K562 (cell line): ENCODE measurements around the gene PEDS1. TPM values are rescaled to one million over a fixed set of nuclear protein-coding genes. Genes with fewer than 3 reads are reported as not detected.

Experiments
- ATAC-seq: fragments of 200-7000 bp; cut with Tn5 transposase; 3 replicates; pipeline ENCODE4 v1.9.1; 2020; ENCODE audit warnings: moderate library complexity
- BruUV-seq: library from RNA; stranded (reverse); fragments of 400-500 nt; replicated peaks from 2 replicates; lab custom pipeline; 2021; lab: Mats Ljungman, UMichigan
- CTCF ChIA-PET: fragments of 300-600 bp; formaldehyde crosslinking; extraction: SDS; loops from one replicate; lab custom pipeline; 2021; ENCODE audit warnings: low intra/inter-chr PET ratio; lab: Yijun Ruan, JAX
- POLR2A ChIA-PET: fragments of 300-600, 350-650 bp; sonication (Branson Sonifier 250); formaldehyde crosslinking; extraction: SDS; loops from one replicate; lab custom pipeline; 2021; ENCODE audit warnings: antibody characterized with exemption, inconsistent platforms; lab: Yijun Ruan, JAX
- DNase-seq, 4 experiments: peaks; one replicate each; pipeline versions ENCODE4 v3.0.0 to v3.0.0-alpha.2; 2011 to 2018; ENCODE audit warnings: low spot score in 3 of 4, mixed read lengths in 3 of 4; ENCODE audit errors: extremely low read depth in 1 of 4
- FAIRE-seq: peaks from 2 replicates; lab custom pipeline; 2011; peaks lifted over from hg19 to GRCh38; lab: Jason Lieb, UNC
- H2AFZ ChIP-seq: 2 replicates; pipeline ENCODE4 v1.6.0; 2011; ENCODE audit warnings: low read depth, low read length, control low read depth, inconsistent platforms
- H3K27ac ChIP-seq: fragments of 200-600 bp; 3 replicates; pipeline ENCODE4 v1.8.0; 2011; ENCODE audit warnings: low read depth, mild to moderate bottlenecking, control low read depth, inconsistent platforms, low read length, moderate library complexity, mixed read lengths; ENCODE audit errors: extremely low read depth
- H3K27me3 ChIP-seq, 2 experiments: fragments of 300-600 bp in 1 of 2; 2 replicates in 1 of 2; 3 replicates in 1 of 2; pipeline versions ENCODE4 v1.6.0 to v1.8.0; 2011; ENCODE audit warnings: inconsistent platforms in 2 of 2, low read length in 2 of 2, mild to moderate bottlenecking in 1 of 2, mixed read lengths in 1 of 2, moderate library complexity in 1 of 2; ENCODE audit not compliant: control insufficient read depth in 2 of 2, insufficient read depth in 2 of 2
- H3K36me3 ChIP-seq: fragments of 300-600 bp; 3 replicates; pipeline ENCODE4 v1.8.0; 2011; ENCODE audit warnings: mild to moderate bottlenecking, low read length, inconsistent platforms; ENCODE audit not compliant: control insufficient read depth, insufficient read depth
- H3K4me1 ChIP-seq, 2 experiments: fragments of 200-600 bp in 1 of 2; replicated peaks in 1 of 2; 2 replicates in 1 of 2; 3 replicates in 1 of 2; pipeline versions ENCODE4 v1.5.1 to v1.8.0; 2011; ENCODE audit warnings: inconsistent platforms in 2 of 2, low read length in 2 of 2, mild to moderate bottlenecking in 1 of 2, mixed read lengths in 1 of 2, moderate library complexity in 1 of 2; ENCODE audit not compliant: control insufficient read depth in 2 of 2, insufficient read depth in 2 of 2
- H3K4me2 ChIP-seq: 2 replicates; pipeline ENCODE4 v1.6.1; 2011; ENCODE audit warnings: low read length, control low read depth, inconsistent platforms, mixed read lengths; ENCODE audit not compliant: insufficient read depth
- H3K4me3 ChIP-seq: fragments of 200-600 bp; sonication (generic), shearing (Covaris generic); 2 replicates; pipeline ENCODE4 v1.5.1; 2016; ENCODE audit warnings: control low read depth, inconsistent platforms
- H3K79me2 ChIP-seq: fragments of 200-600 bp; 3 replicates; pipeline ENCODE4 v1.8.0; 2011; ENCODE audit warnings: low read length, inconsistent platforms; ENCODE audit not compliant: control insufficient read depth, insufficient read depth
- H3K9ac ChIP-seq, 2 experiments: 2 replicates each; pipeline versions ENCODE4 v1.6.0 to v1.6.1; 2011; ENCODE audit warnings: low read depth in 2 of 2, low read length in 2 of 2, control low read depth in 1 of 2, inconsistent platforms in 1 of 2, mild to moderate bottlenecking in 1 of 2, mixed read lengths in 1 of 2; ENCODE audit not compliant: insufficient read depth in 1 of 2
- H3K9me1 ChIP-seq: one replicate; pipeline ENCODE4 v1.6.0; 2011; ENCODE audit warnings: inconsistent platforms, mild to moderate bottlenecking, low read length, moderate library complexity; ENCODE audit not compliant: control insufficient read depth, insufficient read depth
- H3K9me3 ChIP-seq: replicated peaks from 2 replicates; pipeline ENCODE4 v1.5.1; 2011; ENCODE audit warnings: low read depth, low read length, inconsistent platforms; ENCODE audit not compliant: control insufficient read depth, insufficient read depth
- H4K20me1 ChIP-seq: replicated peaks from 2 replicates; pipeline ENCODE4 v1.6.1; 2011; ENCODE audit warnings: low read length, inconsistent platforms, mixed read lengths; ENCODE audit not compliant: control insufficient read depth, insufficient read depth
- HCFC1 ChIP-seq: IDR thresholded peaks from 2 replicates; pipeline ENCODE4 v1.6.1; 2012; ENCODE audit warnings: low read depth, low read length, improper control_type of control experiment
- HDGF ChIP-seq: fragments of 450-650 bp; IDR thresholded peaks from 2 replicates; pipeline ENCODE4 v1.6.1; 2016
- HES1 ChIP-seq: fragments of 450-650 bp; IDR thresholded peaks from 2 replicates; pipeline ENCODE4 v1.6.1; 2016; ENCODE audit warnings: low read depth, mild to moderate bottlenecking, moderate library complexity
- HNRNPLL ChIP-seq: fragments of 200-400 bp; formaldehyde crosslinking; IDR thresholded peaks from 2 replicates; pipeline ENCODE4 v1.6.1; 2017; ENCODE audit warnings: low read length, low read depth, mild to moderate bottlenecking; ENCODE audit not compliant: poor library complexity, severe bottlenecking
- JUN ChIP-seq, 2 experiments: sonication (generic) in 1 of 2; formaldehyde crosslinking in 1 of 2; IDR thresholded peaks; 2 replicates each; pipeline versions ENCODE4 v1.6.1 to v1.8.0; 2012 to 2022; ENCODE audit warnings: borderline replicate concordance in 2 of 2, mild to moderate bottlenecking in 2 of 2, improper control_type of control experiment in 1 of 2, low read depth in 1 of 2, low read length in 1 of 2, missing genetic modification reagents in 1 of 2
- KDM5B ChIP-seq: fragments of 200-600 bp; sonication (generic); IDR thresholded peaks from 2 replicates; pipeline ENCODE4 v1.6.1; 2012; ENCODE audit warnings: low read depth, mild to moderate bottlenecking, moderate library complexity, low read length, control low read depth, inconsistent platforms; ENCODE audit not compliant: insufficient replicate concordance
- LARP7 ChIP-seq: fragments of 450-650 bp; IDR thresholded peaks from 2 replicates; pipeline ENCODE4 v1.6.1; 2016
- RBFOX2 ChIP-seq: fragments of 200-400 bp; formaldehyde crosslinking; IDR thresholded peaks from 2 replicates; pipeline ENCODE4 v1.6.1; 2017; ENCODE audit warnings: low read depth, mild to moderate bottlenecking, low read length, moderate library complexity
- RBM25 ChIP-seq: fragments of 200-400 bp; formaldehyde crosslinking; IDR thresholded peaks from 2 replicates; pipeline ENCODE4 v1.6.1; 2018; ENCODE audit warnings: low read length, low read depth, moderate library complexity; ENCODE audit not compliant: severe bottlenecking
- RCOR1 ChIP-seq, 2 experiments: IDR thresholded peaks; 2 replicates each; pipeline ENCODE4 v1.6.1; 2012; ENCODE audit warnings: low read depth in 2 of 2, low read length in 2 of 2, borderline replicate concordance in 1 of 2, improper control_type of control experiment in 1 of 2
- RFX1 ChIP-seq: fragments of 450-650 bp; IDR thresholded peaks from 2 replicates; pipeline ENCODE4 v1.6.1; 2016; ENCODE audit warnings: mild to moderate bottlenecking, moderate library complexity
- SETDB1 ChIP-seq: IDR thresholded peaks from one replicate; pipeline ENCODE4 v1.6.1; 2012; ENCODE audit warnings: low read length, control low read depth, inconsistent platforms
- SRSF7 ChIP-seq: fragments of 200-400 bp; formaldehyde crosslinking; optimal IDR thresholded peaks from 2 replicates; pipeline ENCODE3; 2017; ENCODE audit warnings: mild to moderate bottlenecking, low read depth, low read length
- SUPT5H ChIP-seq: fragments of 450-650 bp; IDR thresholded peaks from 2 replicates; pipeline ENCODE4 v1.6.1; 2016
- ZNF224 ChIP-seq: sonication (generic); formaldehyde crosslinking; IDR thresholded peaks from 2 replicates; pipeline ENCODE4 v1.8.0; 2022; ENCODE audit warnings: mild to moderate bottlenecking, missing genetic modification reagents
- WGBS: fragments of 100-300 bp; shearing (Covaris generic); methylation state at CpG from one replicate; pipeline ENCODE4 v1.1.6; 2016; ENCODE audit warnings: low coverage, mixed read lengths; ENCODE audit not compliant: insufficient coverage; ENCODE audit errors: missing lambda C conversion rate; 5-methylcytosine and 5-hydroxymethylcytosine counted together
- in situ Hi-C: fragments of 300-500 bp; cut with MboI; formaldehyde crosslinking; loops from 4 replicates; pipeline ENCODE4 v1.15.0; 2018; ENCODE audit warnings: inconsistent platforms, mixed read lengths
- intact Hi-C: fragments of 100-400 bp; cut with micrococcal nuclease; formaldehyde crosslinking; loops from 2 replicates; pipeline ENCODE4 v1.14.2; 2022
- polyA plus RNA-seq, 8 experiments: library from polyadenylated mRNA; depleted of rRNA in 4 of 8; stranded (reverse) in 5 of 8; unstranded in 3 of 8; fragments of >200 nt; fragmentation: Nextera tagmentation in 2 of 8; fragmentation: Illumina TruSeq in 1 of 8; extraction: Ambion mirVana in 2 of 8; extraction: Trizol in 1 of 8; gene quantifications; 2 replicates each; pipeline versions ENCODE4 v1.2.1 to v1.2.3, GENCODE V29; 2011 to 2014; ENCODE audit warnings: inconsistent platforms in 1 of 8, missing spikeins in 1 of 8
- total RNA-seq, 7 experiments: library from RNA; depleted of rRNA in 6 of 7; stranded (reverse); fragments of >200 nt in 6 of 7; fragmentation: Illumina TruSeq in 2 of 7; extraction: Trizol in 2 of 7; gene quantifications; 2 replicates each; pipeline versions ENCODE4 v1.2.1 to v1.2.3, GENCODE V29; 2011 to 2021; ENCODE audit warnings: low replicate concordance in 1 of 7

PEDS1 gene
- total and polyA plus RNA-seq, 9 of the 15 experiments (the other 6 are each of a cell fraction or from before 2014, with no cell fraction given) = 2.9 to 38.5 (median 24.2) TPM

GRCh38 chr20:50110141-50111047 lies 43.1 kb downstream of the PEDS1 start (continued):
- TF ChIP-seq SUPT5H = 0 out of 2 replicates have a peak, but pooled peaks have one; percentile 27
- no peak for TF ChIP-seq KDM5B
- peak; percentile 48; the same call in 1 of the 2 replicates for TF ChIP-seq RFX1
- TF ChIP-seq HDGF = 0 out of 2 replicates have a peak, but pooled peaks have one; percentile 56
- peak in 1 of 2 experiments; percentile 8; a peak in 1 of 4 replicates for TF ChIP-seq RCOR1 (IDR thresholded peaks at IDR 0.05; ENCODE audit: borderline replicate concordance in 1 of 2, low read depth in 2 of 2, low read length in 2 of 2)
- TF ChIP-seq LARP7 = no peak
- peak; percentile 80 for TF ChIP-seq RBM25
- TF ChIP-seq HES1 = no peak

- H3K27ac ChIP-seq = no peak overlapping the region
- peaks cover 98% of the 10 kb centered on the region for H3K79me2 ChIP-seq
- CTCF ChIA-PET = no interaction called here
- H3K4me3 ChIP-seq = no peak overlapping the region
- no peak for ATAC-seq
- no TSS peak for BruUV-seq
- no peaks in the 10 kb centered on the region for H3K27me3 ChIP-seq
- H2AFZ ChIP-seq = no peak overlapping the region
- H3K4me1 ChIP-seq = peaks cover 22 to 53% of the 10 kb centered on the region in 2 experiments
- peaks cover 18% of the 10 kb centered on the region for H3K9me1 ChIP-seq
- FAIRE-seq = no peak
- H3K9me3 ChIP-seq = no peaks in the 10 kb centered on the region
- WGBS = 66% methylated on average over 4 of the region's 4 CpGs
- in situ Hi-C loops = no loop called here
- H3K4me2 ChIP-seq = peak overlapping the region; percentile 33; the same call in 1 of the 2 replicates
- POLR2A ChIA-PET = interaction anchor here (0.6 to 5.5 kb wide), 4 partner anchors 9 to 121 kb away, joined by 3 to 51 read pairs (median 3); no protein-coding TSS in a partner anchor
- intact Hi-C loops = no loop called here
- H3K9ac ChIP-seq = no peak overlapping the region
- no peak for DNase-seq
- peaks cover 46% of the 10 kb centered on the region for H3K36me3 ChIP-seq
- H4K20me1 ChIP-seq = peaks cover 54% of the 10 kb centered on the region
- TF ChIP-seq ZNF224 (CRISPR knock-in tag) = no peak
- no peak for TF ChIP-seq SRSF7
- TF ChIP-seq HCFC1 = no peak
- no peak for TF ChIP-seq HNRNPLL
- no peak for TF ChIP-seq RBFOX2
- no peak for TF ChIP-seq SETDB1
- no peak for TF ChIP-seq JUN (IDR thresholded peaks at IDR 0.05; ENCODE audit: borderline replicate concordance, low read depth, low read length)
- TF ChIP-seq JUN (CRISPR knock-in tag; IDR thresholded peaks at IDR 0.05; ENCODE audit: borderline replicate concordance) = no peak
Measured at GRCh38 chr20:50108556-50109235, 44.8 kb downstream of the PEDS1 start.
